Trophoblast cell (in vitro differentiated cells and primary cell): ENCODE data around the gene CST7.

Source experiments
- DNase-seq, 2 donors: peaks; one replicate each; pipeline ENCODE4 v3.0.0-alpha.2; 2016
- H2AFZ ChIP-seq: 2 replicates; pipeline ENCODE4 v1.6.1; 2013; ENCODE audit warnings: low read length, moderate library complexity, mild to moderate bottlenecking; ENCODE audit not compliant: insufficient read depth, poor library complexity
- H2AK5ac ChIP-seq: 2 replicates; pipeline ENCODE4 v1.6.1; 2013; ENCODE audit warnings: mild to moderate bottlenecking, low read length
- H2BK120ac ChIP-seq: 2 replicates; pipeline ENCODE4 v1.6.1; 2013; ENCODE audit warnings: low read length, mild to moderate bottlenecking, moderate library complexity; ENCODE audit not compliant: insufficient read depth, poor library complexity
- H2BK12ac ChIP-seq: 2 replicates; pipeline ENCODE4 v1.6.1; 2013; ENCODE audit warnings: mild to moderate bottlenecking, low read length, moderate library complexity
- H2BK5ac ChIP-seq: 2 replicates; pipeline ENCODE4 v1.6.1; 2013; ENCODE audit warnings: low read length, low read depth, moderate library complexity, mild to moderate bottlenecking; ENCODE audit not compliant: poor library complexity
- H3K14ac ChIP-seq: 2 replicates; pipeline ENCODE4 v1.6.1; 2013; ENCODE audit warnings: mild to moderate bottlenecking, low read length
- H3K18ac ChIP-seq: 2 replicates; pipeline ENCODE4 v1.6.1; 2013; ENCODE audit warnings: mild to moderate bottlenecking, low read length
- H3K23ac ChIP-seq: 2 replicates; pipeline ENCODE4 v1.6.1; 2013; ENCODE audit warnings: low read length
- H3K27ac ChIP-seq: 2 replicates; pipeline ENCODE4 v1.5.1; 2013; ENCODE audit warnings: low read depth, mild to moderate bottlenecking, inconsistent platforms, low read length, moderate library complexity
- H3K27me3 ChIP-seq: 2 replicates; pipeline ENCODE4 v1.6.1; 2013; ENCODE audit warnings: inconsistent platforms, mild to moderate bottlenecking, low read length, moderate library complexity; ENCODE audit not compliant: insufficient read depth
- H3K36me3 ChIP-seq, 2 experiments: 1 replicate in 1 of 2; 2 replicates in 1 of 2; pipeline ENCODE4 v1.6.1; 2013; ENCODE audit warnings: low read length in 2 of 2, mild to moderate bottlenecking in 2 of 2, moderate library complexity in 1 of 2; ENCODE audit not compliant: insufficient read depth in 2 of 2, control insufficient read depth in 1 of 2
- H3K4ac ChIP-seq: 2 replicates; pipeline ENCODE4 v1.6.1; 2013; ENCODE audit warnings: low read depth, mild to moderate bottlenecking, low read length, moderate library complexity
- H3K4me1 ChIP-seq, 2 experiments: 1 replicate in 1 of 2; 2 replicates in 1 of 2; pipeline ENCODE4 v1.6.1; 2013; ENCODE audit warnings: low read length in 2 of 2, mild to moderate bottlenecking in 2 of 2, moderate library complexity in 1 of 2; ENCODE audit not compliant: insufficient read depth in 2 of 2, control insufficient read depth in 1 of 2
- H3K4me2 ChIP-seq: 2 replicates; pipeline ENCODE4 v1.6.1; 2013; ENCODE audit warnings: inconsistent platforms, mild to moderate bottlenecking, low read length, moderate library complexity
- H3K4me3 ChIP-seq: 2 replicates; pipeline ENCODE4 v1.5.1; 2013; ENCODE audit warnings: mild to moderate bottlenecking, low read depth, low read length, inconsistent platforms
- H3K79me1 ChIP-seq: one replicate; pipeline ENCODE4 v1.6.1; 2013; ENCODE audit warnings: low read length
- H3K79me2 ChIP-seq: 2 replicates; pipeline ENCODE4 v1.6.1; 2013; ENCODE audit warnings: low read length, mild to moderate bottlenecking; ENCODE audit not compliant: control insufficient read depth, insufficient read depth, poor library complexity
- H3K9ac ChIP-seq: 2 replicates; pipeline ENCODE4 v1.6.1; 2013; ENCODE audit warnings: mild to moderate bottlenecking, low read length
- H3K9me3 ChIP-seq: 2 replicates; pipeline ENCODE4 v1.6.1; 2013; ENCODE audit warnings: low read depth, mild to moderate bottlenecking, control low read depth, inconsistent platforms, low read length; ENCODE audit not compliant: insufficient read depth
- H4K12ac ChIP-seq: 2 replicates; pipeline ENCODE4 v1.6.1; 2013; ENCODE audit warnings: low read depth, mild to moderate bottlenecking, low read length, moderate library complexity
- H4K8ac ChIP-seq: 2 replicates; pipeline ENCODE4 v1.6.1; 2013; ENCODE audit warnings: low read depth, mild to moderate bottlenecking, low read length, moderate library complexity
- H4K91ac ChIP-seq: one replicate; pipeline ENCODE4 v1.6.1; 2013; ENCODE audit warnings: low read depth, mild to moderate bottlenecking, low read length, moderate library complexity
- WGBS: extraction: QIAGEN DNeasy Blood & Tissue Kit; methylation state at CpG from one replicate; pipeline ENCODE4 v1.1.7; 2013; ENCODE audit warnings: missing lambda C conversion rate; ENCODE audit not compliant: insufficient read length, insufficient coverage; ENCODE audit errors: extremely low coverage; 5-methylcytosine and 5-hydroxymethylcytosine counted together

CST7 gene

DNA sequence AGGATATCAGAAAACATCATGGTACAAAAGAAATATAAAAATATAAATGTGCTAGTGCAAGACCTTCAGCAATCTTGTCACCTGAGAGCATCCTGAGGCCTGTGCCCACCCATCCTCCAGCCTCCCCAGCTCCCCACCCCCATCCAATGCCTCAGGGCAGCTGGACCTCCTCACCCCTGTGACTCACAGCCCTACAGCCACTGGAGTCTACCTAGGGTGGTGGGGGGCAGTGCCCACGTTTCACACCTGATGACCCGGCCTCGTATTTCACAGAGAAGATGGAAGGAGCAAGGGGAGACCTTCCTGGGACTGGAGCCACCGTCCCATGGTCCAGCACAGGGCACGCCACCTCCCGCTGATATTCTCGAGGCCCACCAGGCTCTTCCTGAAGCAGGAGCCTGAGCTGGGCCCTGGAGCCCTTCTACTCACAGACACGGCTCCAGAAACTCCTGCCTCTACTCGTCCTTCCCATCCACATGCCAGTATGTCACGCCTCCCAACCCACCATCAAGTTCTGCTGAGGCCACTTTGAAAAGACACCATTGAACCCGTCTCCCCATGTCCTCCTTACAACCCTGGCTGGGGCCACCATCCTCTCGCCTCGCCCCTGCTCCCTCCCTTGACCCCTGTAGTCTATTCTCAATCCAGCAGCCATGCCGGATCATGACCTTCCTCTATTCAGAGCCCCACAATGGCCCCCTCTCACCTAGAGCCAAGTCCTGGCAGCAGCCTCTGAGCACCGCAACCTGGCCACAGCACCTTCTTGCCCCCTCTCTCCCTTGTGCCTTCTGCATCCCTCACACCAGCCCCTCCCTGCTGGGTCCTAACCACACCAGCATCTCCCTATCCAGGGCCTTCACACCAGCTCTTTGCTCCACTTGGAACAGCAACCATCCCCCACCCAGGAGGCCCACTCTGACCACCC, 30.2 kb downstream of the CST7 start:
- Histone ChIP-seq H2BK12ac (no peak overlapping the region), H3K14ac (no peak overlapping the region), H2BK120ac (no peak overlapping the region), H3K4ac (no peak overlapping the region), H3K4me2 (no peak overlapping the region), H3K4me3 (no peak overlapping the region), H3K23ac (no peak overlapping the region), H3K27ac (no peak overlapping the region), H4K12ac (no peak overlapping the region), H4K91ac (no peak overlapping the region), H2AK5ac (no peak overlapping the region), H3K9me3 (peaks cover 15% of the 10 kb centered on the region), H3K79me2 (no peaks in the 10 kb centered on the region), H4K8ac (no peak overlapping the region), H3K79me1 (no peaks in the 10 kb centered on the region), H3K27me3 (no peaks in the 10 kb centered on the region), H3K18ac (no peak overlapping the region), H2AFZ (no peak overlapping the region), H3K9ac (no peak overlapping the region), H3K4me1 (no peaks in the 10 kb centered on the region), H2BK5ac (no peak overlapping the region), H3K36me3 (peaks cover 20 to 27% of the 10 kb centered on the region in 2 experiments)
- WGBS: no CpG with 5 or more reads among the region's 15 CpGs
- DNase-seq: no peak

- DNase-seq: no peak
- H3K14ac ChIP-seq: no peak overlapping the region
These were observed 31.4 kb downstream of the CST7 start for GRCh38 chr20:24980291-24981053.

DNA sequence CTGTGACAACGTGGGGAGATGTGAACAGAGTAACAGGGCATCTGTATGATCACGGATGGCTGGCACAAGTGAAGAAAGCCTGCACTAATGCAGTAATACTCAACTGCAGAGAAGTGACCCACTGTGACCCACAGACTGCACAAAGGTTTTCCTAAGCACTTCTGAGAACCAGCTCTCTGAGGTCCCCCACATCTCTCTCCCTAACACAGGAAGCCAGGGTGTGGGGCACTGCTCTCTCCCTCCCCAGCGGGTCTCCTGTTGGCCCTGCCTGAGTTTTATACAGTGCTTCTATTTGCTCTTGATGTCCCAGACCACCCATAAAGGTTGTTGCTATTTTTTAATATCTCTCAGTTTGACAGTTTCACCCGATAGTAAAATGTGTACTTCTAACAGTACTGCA, 32.2 kb downstream of the CST7 start:
- Histone ChIP-seq H2BK120ac (no peak overlapping the region), H3K27ac (no peak overlapping the region)

More at GRCh38 chr20:24980291-24981053, 31.4 kb downstream of the CST7 start:
- H3K18ac ChIP-seq: no peak overlapping the region
- H3K4me2 ChIP-seq: no peak overlapping the region
- H3K79me1 ChIP-seq: no peaks in the 10 kb centered on the region
- H3K27ac ChIP-seq: no peak overlapping the region
- H3K27me3 ChIP-seq: no peaks in the 10 kb centered on the region
- H3K79me2 ChIP-seq: no peaks in the 10 kb centered on the region
- H2AK5ac ChIP-seq: no peak overlapping the region
- no peak overlapping the region for H3K9ac ChIP-seq
- no peak overlapping the region for H2AFZ ChIP-seq
- H3K9me3 ChIP-seq: peaks cover 15% of the 10 kb centered on the region
- H3K36me3 ChIP-seq: peaks cover 20 to 27% of the 10 kb centered on the region in 2 experiments
- no peak overlapping the region for H2BK120ac ChIP-seq
- H2BK5ac ChIP-seq: no peak overlapping the region
- H3K4me1 ChIP-seq: no peaks in the 10 kb centered on the region
- H2BK12ac ChIP-seq: no peak overlapping the region
- H3K4me3 ChIP-seq: no peak overlapping the region
- no peak overlapping the region for H3K4ac ChIP-seq
- no peak overlapping the region for H4K91ac ChIP-seq
- no peak overlapping the region for H4K12ac ChIP-seq
- H4K8ac ChIP-seq: no peak overlapping the region
- no CpG with 5 or more reads among the region's 34 CpGs for WGBS
- H3K23ac ChIP-seq: no peak overlapping the region

DNA sequence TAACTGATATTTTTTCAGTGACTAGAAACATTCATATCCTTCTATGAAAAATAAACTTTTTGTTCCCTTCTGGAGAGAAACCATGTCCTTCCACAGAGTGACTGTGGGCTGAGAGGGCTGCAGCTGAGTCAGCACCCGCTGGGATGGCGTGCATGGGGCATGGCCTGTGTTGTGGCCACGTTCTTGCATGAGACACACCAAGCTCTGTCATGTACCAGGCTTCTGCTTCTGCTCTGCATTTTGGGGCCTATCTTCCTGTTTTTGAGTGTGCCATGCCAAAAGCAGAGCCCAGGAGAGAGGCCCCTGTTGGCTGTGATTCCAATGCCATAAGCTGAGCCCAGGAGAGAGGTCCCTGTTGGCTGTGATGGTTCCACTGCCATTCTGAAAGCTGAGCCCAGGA, 32.7 kb downstream of the CST7 start:
- Histone ChIP-seq H2BK5ac (no peak overlapping the region), H3K18ac (no peak overlapping the region), H3K4ac (no peak overlapping the region), H3K9ac (no peak overlapping the region), H3K14ac (no peak overlapping the region), H4K12ac (no peak overlapping the region), H3K79me2 (no peaks in the 10 kb centered on the region), H2BK12ac (no peak overlapping the region), H2AK5ac (no peak overlapping the region), H3K27ac (no peak overlapping the region), H3K27me3 (no peaks in the 10 kb centered on the region), H3K23ac (no peak overlapping the region), H3K4me1 (no peaks in the 10 kb centered on the region), H2BK120ac (no peak overlapping the region), H3K9me3 (peaks cover 15% of the 10 kb centered on the region), H3K36me3 (peaks cover 20 to 27% of the 10 kb centered on the region in 2 experiments), H4K91ac (no peak overlapping the region), H3K79me1 (no peaks in the 10 kb centered on the region), H4K8ac (no peak overlapping the region), H3K4me2 (no peak overlapping the region), H2AFZ (no peak overlapping the region), H3K4me3 (no peak overlapping the region)
- no peak for DNase-seq
- no CpG with 5 or more reads among the region's 3 CpGs for WGBS

More for the DNA sequence above, 32.2 kb downstream of the CST7 start:
- peaks cover 15% of the 10 kb centered on the region for H3K9me3 ChIP-seq
- H4K91ac ChIP-seq: no peak overlapping the region
- no peaks in the 10 kb centered on the region for H3K27me3 ChIP-seq
- H3K4me2 ChIP-seq: no peak overlapping the region
- no peak overlapping the region for H3K9ac ChIP-seq
- no peak overlapping the region for H3K23ac ChIP-seq
- H3K14ac ChIP-seq: no peak overlapping the region
- no peaks in the 10 kb centered on the region for H3K4me1 ChIP-seq
- H4K12ac ChIP-seq: no peak overlapping the region
- no peak overlapping the region for H3K4me3 ChIP-seq
- H3K18ac ChIP-seq: no peak overlapping the region
- no peak overlapping the region for H3K4ac ChIP-seq
- H3K79me2 ChIP-seq: no peaks in the 10 kb centered on the region
- no peak overlapping the region for H2BK12ac ChIP-seq
- H3K36me3 ChIP-seq: peaks cover 20 to 27% of the 10 kb centered on the region in 2 experiments
- no CpG with 5 or more reads among the region's 4 CpGs for WGBS
- no peak overlapping the region for H2AFZ ChIP-seq
- H3K79me1 ChIP-seq: no peaks in the 10 kb centered on the region
- no peak overlapping the region for H4K8ac ChIP-seq
- no peak overlapping the region for H2AK5ac ChIP-seq
- no peak overlapping the region for H2BK5ac ChIP-seq
- DNase-seq: no peak
